Mucosa of stomach (tissue), 1 donor: ENCODE measurements around the gene NME9.

ENCODE experiments used
- H3K27me3 ChIP-seq: one replicate; pipeline ENCODE4 v1.7.0; 2013; ENCODE audit warnings: mild to moderate bottlenecking, low read length; ENCODE audit not compliant: control insufficient read depth, insufficient read depth
- H3K36me3 ChIP-seq: one replicate; pipeline ENCODE4 v1.7.0; 2013; ENCODE audit warnings: low read length; ENCODE audit not compliant: control insufficient read depth, insufficient read depth
- H3K4me1 ChIP-seq: one replicate; pipeline ENCODE4 v1.7.0; 2013; ENCODE audit warnings: mild to moderate bottlenecking, low read length; ENCODE audit not compliant: control insufficient read depth, insufficient read depth
- H3K4me3 ChIP-seq: one replicate; pipeline ENCODE4 v1.7.0; 2013; ENCODE audit warnings: low read length
- H3K9ac ChIP-seq: one replicate; pipeline ENCODE4 v1.7.0; 2013; ENCODE audit warnings: mild to moderate bottlenecking, low read length, moderate library complexity
- H3K9me3 ChIP-seq: one replicate; pipeline ENCODE4 v1.7.0; 2013; ENCODE audit warnings: mild to moderate bottlenecking, low read length, moderate library complexity; ENCODE audit not compliant: control insufficient read depth
- donor health status: Pancreatic carcinoma.

NME9 gene

GRCh38 chr3:138256022-138256421, 73.6 kb downstream of the NME9 start:
- Histone ChIP-seq H3K4me1 (peaks cover 5% of the 10 kb centered on the region), H3K27me3 (no peaks in the 10 kb centered on the region), H3K9me3 (no peaks in the 10 kb centered on the region), H3K4me3 (no peak overlapping the region), H3K36me3 (no peaks in the 10 kb centered on the region), H3K9ac (no peak overlapping the region)

- H3K9ac ChIP-seq = no peak overlapping the region
- H3K27me3 ChIP-seq = no peaks in the 10 kb centered on the region
- H3K9me3 ChIP-seq = no peaks in the 10 kb centered on the region
- no peaks in the 10 kb centered on the region for H3K4me1 ChIP-seq
- H3K4me3 ChIP-seq = no peak overlapping the region
- no peaks in the 10 kb centered on the region for H3K36me3 ChIP-seq
Observed at GRCh38 chr3:138254216-138254615, 75.4 kb downstream of the NME9 start.

GRCh38 chr3:138253609-138254008, 76.0 kb downstream of the NME9 start:
- no peaks in the 10 kb centered on the region for H3K4me1 ChIP-seq
- H3K27me3 ChIP-seq = no peaks in the 10 kb centered on the region
- H3K4me3 ChIP-seq = no peak overlapping the region
- no peaks in the 10 kb centered on the region for H3K36me3 ChIP-seq
- H3K9ac ChIP-seq = no peak overlapping the region
- H3K9me3 ChIP-seq = no peaks in the 10 kb centered on the region
